Measurements from ENCODE around the gene MAX.
"Not testable (repeated sequence)": the region's sequence is repeated elsewhere in the genome, so short reads cannot be mapped to it uniquely, and the experiment has no call there.

MAX gene

GRCh38 chr14:65107200-65107599 lies 4.9 kb upstream of the MAX start:
- intact Hi-C loops (cut with DNase I): loop anchor here (10.0 kb wide), 1 partner anchor 122 kb away; the partner anchor contains the start of gene FNTB
- DNase-seq: no peak

GRCh38 chr14:65106736-65107135 lies 4.4 kb upstream of the MAX start:
- intact Hi-C loops (cut with DNase I): loop anchor here (10.0 kb wide), 1 partner anchor 122 kb away; the partner anchor contains the start of gene FNTB
- DNase-seq: no peak

- no peak for DNase-seq
- intact Hi-C loops (cut with DNase I): loop anchor here (10.0 kb wide), 1 partner anchor 122 kb away; the partner anchor contains the start of gene FNTB
Observed at GRCh38 chr14:65106316-65106715, 4.0 kb upstream of the MAX start.

- no peak for DNase-seq
- intact Hi-C loops (cut with DNase I): loop anchor here (5.0 to 10.0 kb wide), 2 partner anchors 120 to 308 kb away; partner anchors contain the start of genes FNTB and FUT8
Observed at GRCh38 chr14:65104791-65105190, 2.5 kb upstream of the MAX start.

GRCh38 chr14:65103150-65103760 lies 938 bp upstream of the MAX start:
- DNase-seq: peak in 8 of 42 donors; percentile 6 to 48 (median 26)
- intact Hi-C loops (cut with DNase I): loop anchor here (5.0 to 10.0 kb wide), 2 partner anchors 118 to 309 kb away; partner anchors contain the start of genes FNTB and FUT8

- intact Hi-C loops (cut with DNase I): loop anchor here (5.0 to 10.0 kb wide), 2 partner anchors 117 to 310 kb away; partner anchors contain the start of genes FNTB and FUT8
- peak in 8 of 42 donors; percentile 4 to 33 (median 13) for DNase-seq
Observed at GRCh38 chr14:65101631-65102440, 481 bp downstream of the MAX start.

- DNase-seq: no peak
- intact Hi-C loops (cut with DNase I): loop anchor here (5.0 to 10.0 kb wide), 2 partner anchors 116 to 311 kb away; partner anchors contain the start of genes FNTB and FUT8
Observed at GRCh38 chr14:65100922-65101541, 1.3 kb downstream of the MAX start.

- intact Hi-C loops (cut with DNase I): no loop called here
- DNase-seq: no peak
Observed at GRCh38 chr14:65098586-65098985, 3.7 kb downstream of the MAX start.

GRCh38 chr14:65096323-65097089 lies 5.8 kb downstream of the MAX start:
- intact Hi-C loops (cut with DNase I): no loop called here
- DNase-seq: no peak

- intact Hi-C loops (cut with DNase I): no loop called here
- peak in 36 of 42 donors; percentile 14 to 82 (median 54) for DNase-seq
Observed at GRCh38 chr14:65095633-65096205, 6.6 kb downstream of the MAX start.

- no peak for DNase-seq
- intact Hi-C loops (cut with DNase I): no loop called here
Observed at GRCh38 chr14:65092349-65092748, 10.0 kb downstream of the MAX start.

- intact Hi-C loops (cut with DNase I); DNase-seq: not testable (repeated sequence)
Observed at GRCh38 chr14:65087835-65088234, 14.5 kb downstream of the MAX start.

GRCh38 chr14:65086686-65087085 lies 15.6 kb downstream of the MAX start:
- intact Hi-C loops (cut with DNase I); DNase-seq: not testable (repeated sequence)

GRCh38 chr14:65084554-65085505 lies 17.5 kb downstream of the MAX start:
- intact Hi-C loops (cut with DNase I): no loop called here
- no peak for DNase-seq

GRCh38 chr14:65082930-65083329 lies 19.4 kb downstream of the MAX start:
- DNase-seq: no peak
- intact Hi-C loops (cut with DNase I): no loop called here

- no peak for DNase-seq
- intact Hi-C loops (cut with DNase I): no loop called here
Observed at GRCh38 chr14:65080960-65081747, 21.2 kb downstream of the MAX start.

- intact Hi-C loops (cut with DNase I): no loop called here
- no peak for DNase-seq
Observed at GRCh38 chr14:65079768-65080167, 22.5 kb downstream of the MAX start.

Measured in head of caudate nucleus (tissue), 42 donors.